Measurements from ENCODE around the gene TRIM41.

Gene TRIM41

GRCh38 chr5:181189363-181189961 lies 33.6 kb upstream of the TRIM41 start:
- TF ChIP-seq POLR2A (IDR thresholded peaks at IDR 0.05; ENCODE audit: low read depth, low read length): no peak
- DNase-seq (ENCODE audit: insufficient read length, low spot score) (no peak), FAIRE-seq (no peak)

- no peak for DNase-seq (ENCODE audit: insufficient read length, low spot score)
- TF ChIP-seq POLR2A (IDR thresholded peaks at IDR 0.05; ENCODE audit: low read depth, low read length): no peak
- no peak for FAIRE-seq
These were observed 32.9 kb upstream of the TRIM41 start for GRCh38 chr5:181189962-181190710.

- TF ChIP-seq POLR2A (IDR thresholded peaks at IDR 0.05; ENCODE audit: low read depth, low read length): no peak
- no peak for FAIRE-seq
- no peak for DNase-seq (ENCODE audit: insufficient read length, low spot score)
These were observed 32.2 kb upstream of the TRIM41 start for GRCh38 chr5:181190711-181191525.

- peak; percentile 81 for DNase-seq (ENCODE audit: insufficient read length, low spot score)
These were observed 31.4 kb upstream of the TRIM41 start for GRCh38 chr5:181191526-181192336.

GRCh38 chr5:181192337-181193046 lies 30.6 kb upstream of the TRIM41 start:
- no peak for TF ChIP-seq POLR2A (IDR thresholded peaks at IDR 0.05; ENCODE audit: low read depth, low read length)
- FAIRE-seq (no peak), DNase-seq (ENCODE audit: insufficient read length, low spot score) (no peak)

More at GRCh38 chr5:181191526-181192336, 31.4 kb upstream of the TRIM41 start:
- FAIRE-seq: no peak
- peak; percentile 74 for TF ChIP-seq POLR2A (IDR thresholded peaks at IDR 0.05; ENCODE audit: low read depth, low read length)

GRCh38 chr5:181193656-181194055 lies 29.4 kb upstream of the TRIM41 start:
- FAIRE-seq: no peak
- no peak for DNase-seq (ENCODE audit: insufficient read length, low spot score)
- TF ChIP-seq POLR2A (IDR thresholded peaks at IDR 0.05; ENCODE audit: low read depth, low read length): no peak

GRCh38 chr5:181194489-181195248 lies 28.4 kb upstream of the TRIM41 start:
- DNase-seq (ENCODE audit: insufficient read length, low spot score) (no peak), FAIRE-seq (no peak)
- TF ChIP-seq POLR2A (IDR thresholded peaks at IDR 0.05; ENCODE audit: low read depth, low read length): no peak

GRCh38 chr5:181195249-181195761 lies 27.8 kb upstream of the TRIM41 start:
- no peak for FAIRE-seq

GRCh38 chr5:181197326-181197951 lies 25.6 kb upstream of the TRIM41 start:
- FAIRE-seq (no peak), DNase-seq (ENCODE audit: insufficient read length, low spot score) (no peak)
- no peak for TF ChIP-seq POLR2A (IDR thresholded peaks at IDR 0.05; ENCODE audit: low read depth, low read length)

More at GRCh38 chr5:181195249-181195761, 27.8 kb upstream of the TRIM41 start:
- TF ChIP-seq POLR2A (IDR thresholded peaks at IDR 0.05; ENCODE audit: low read depth, low read length): no peak
- DNase-seq (ENCODE audit: insufficient read length, low spot score): no peak

GRCh38 chr5:181198106-181198685 lies 24.9 kb upstream of the TRIM41 start:
- no peak for FAIRE-seq
- no peak for TF ChIP-seq POLR2A (IDR thresholded peaks at IDR 0.05; ENCODE audit: low read depth, low read length)
- DNase-seq (ENCODE audit: insufficient read length, low spot score): no peak

- FAIRE-seq: no peak
- no peak for DNase-seq (ENCODE audit: insufficient read length, low spot score)
- no peak for TF ChIP-seq POLR2A (IDR thresholded peaks at IDR 0.05; ENCODE audit: low read depth, low read length)
These were observed 24.1 kb upstream of the TRIM41 start for GRCh38 chr5:181198905-181199519.

All from H54 (cell line).